ENCODE results near the gene COPS3. TPM values are rescaled to one million over a fixed set of nuclear protein-coding genes. Genes with fewer than 3 reads are reported as not detected.

COPS3 gene
- total RNA-seq, 4 donors from 2014 or later: 49.2 to 60.0 (median 57.9) TPM

GRCh38 chr17:17196776-17197175, 84.3 kb downstream of the COPS3 start:
- DNase-seq: no peak
- H3K4me3 ChIP-seq (replicated peaks in 1 of 3): no peak overlapping the region
- intact Hi-C loops (cut with DNase I): no loop called here
- peaks cover 8% of the 10 kb centered on the region in 2 donors for H3K4me1 ChIP-seq
- no peaks in the 10 kb centered on the region for H3K9me3 ChIP-seq
- H3K36me3 ChIP-seq: no peaks in the 10 kb centered on the region
- no peaks in the 10 kb centered on the region for H3K27me3 ChIP-seq
- TF ChIP-seq CTCF (IDR thresholded peaks at IDR 0.05): no peak
- TF ChIP-seq POLR2A (IDR thresholded peaks at IDR 0.05): no peak
- H3K27ac ChIP-seq: no peak overlapping the region

Other genes with a start within 250 kb of the COPS3 start
- 100 to 1,000 TPM; 130 to 244 (median 155) TPM for gene MPRIP, start 238.8 kb downstream of the COPS3 start, total RNA-seq
- gene PLD6, start 74.9 kb downstream of the COPS3 start, total RNA-seq: 1 to 10 TPM; 1.3 to 3.2 (median 2.5) TPM
- gene FLCN, start 44.1 kb downstream of the COPS3 start, total RNA-seq: 10 to 100 TPM; 61.5 to 79.7 (median 68.2) TPM
- gene NT5M, start 22.1 kb upstream of the COPS3 start, total RNA-seq: 1 to 10 TPM; 1.1 to 6.0 (median 2.8) TPM
- gene MED9, start 195.8 kb upstream of the COPS3 start, total RNA-seq: 10 to 100 TPM; 27.9 to 35.4 (median 30.8) TPM
- gene RASD1, start 215.1 kb upstream of the COPS3 start, total RNA-seq: 100 to 1,000 TPM; 114 to 149 (median 141) TPM